Mesothelial cell of epicardium (in vitro differentiated cells): Measurements from ENCODE around the gene MKRN2. TPM values are rescaled to one million over a fixed set of nuclear protein-coding genes. Genes with fewer than 3 reads are reported as not detected.

Experiments
- DNase-seq, 2 experiments: peaks; one replicate each; pipeline ENCODE4 v3.0.0; 2021; ENCODE audit warnings: low spot score in 2 of 2; ENCODE audit not compliant: unreplicated experiment in 2 of 2
- H3K27ac Mint-ChIP-seq: 2 replicates; pipeline ENCODE4 v1.8.0; 2021; ENCODE audit warnings: mixed read lengths
- H3K27me3 Mint-ChIP-seq: 2 replicates; pipeline ENCODE4 v1.8.0; 2021; ENCODE audit warnings: low read depth, mixed read lengths
- H3K36me3 Mint-ChIP-seq: 2 replicates; pipeline ENCODE4 v1.8.0; 2021; ENCODE audit warnings: mixed read lengths
- H3K4me1 Mint-ChIP-seq: 2 replicates; pipeline ENCODE4 v1.8.0; 2021; ENCODE audit warnings: mixed read lengths
- H3K4me3 Mint-ChIP-seq: 2 replicates; pipeline ENCODE4 v1.8.0; 2021; ENCODE audit warnings: mild to moderate bottlenecking, moderate library complexity, mixed read lengths
- H3K9me3 Mint-ChIP-seq: 2 replicates; pipeline ENCODE4 v1.8.0; 2021; ENCODE audit warnings: mixed read lengths
- CTCF ChIP-seq: fragments of 200-600 bp; sonication (generic); IDR thresholded peaks from one replicate; pipeline ENCODE4 v1.5.0; 2021; ENCODE audit warnings: antibody characterized with exemption; ENCODE audit not compliant: unreplicated experiment
- total RNA-seq: library from RNA; stranded (reverse); gene quantifications from 3 replicates; pipeline ENCODE4 v1.2.1, GENCODE V29; 2021

MKRN2 gene
- total RNA-seq, 1 donor from 2014 or later, result 34.2 TPM

GRCh38 chr3:12557473-12558100, 700 bp downstream of the MKRN2 start:
- peaks cover 15% of the 10 kb centered on the region for H3K27me3 Mint-ChIP-seq
- no peaks in the 10 kb centered on the region for H3K9me3 Mint-ChIP-seq
- H3K4me3 Mint-ChIP-seq, result peak overlapping the region; percentile 82
- H3K36me3 Mint-ChIP-seq, result no peaks in the 10 kb centered on the region
- peaks cover 52% of the 10 kb centered on the region for H3K4me1 Mint-ChIP-seq
- peak overlapping the region; percentile 97 for H3K27ac Mint-ChIP-seq
- DNase-seq, result no peak
- no peak for TF ChIP-seq CTCF

GRCh38 chr3:12558706-12559105, 1.8 kb downstream of the MKRN2 start:
- Mint-ChIP-seq H3K4me3 (peak overlapping the region; percentile 82), H3K9me3 (no peaks in the 10 kb centered on the region), H3K27me3 (peaks cover 6% of the 10 kb centered on the region), H3K27ac (peak overlapping the region; percentile 97), H3K4me1 (peaks cover 57% of the 10 kb centered on the region), H3K36me3 (no peaks in the 10 kb centered on the region)
- TF ChIP-seq CTCF, result no peak
- no peak for DNase-seq

GRCh38 chr3:12559520-12559919, 2.6 kb downstream of the MKRN2 start:
- no peak for TF ChIP-seq CTCF
- Mint-ChIP-seq H3K27me3 (peaks cover 2% of the 10 kb centered on the region), H3K4me1 (peaks cover 59% of the 10 kb centered on the region), H3K9me3 (no peaks in the 10 kb centered on the region), H3K36me3 (peaks cover 2% of the 10 kb centered on the region), H3K4me3 (peak overlapping the region; percentile 23), H3K27ac (peak overlapping the region; percentile 97)
- DNase-seq, result no peak

- TF ChIP-seq CTCF, result no peak
- peak overlapping the region; percentile 58 for H3K27ac Mint-ChIP-seq
- DNase-seq, result no peak
- H3K9me3 Mint-ChIP-seq, result no peaks in the 10 kb centered on the region
- H3K36me3 Mint-ChIP-seq, result peaks cover 10% of the 10 kb centered on the region
- peaks cover 63% of the 10 kb centered on the region for H3K4me1 Mint-ChIP-seq
- H3K27me3 Mint-ChIP-seq, result no peaks in the 10 kb centered on the region
- no peak overlapping the region for H3K4me3 Mint-ChIP-seq
These were observed 3.8 kb downstream of the MKRN2 start for GRCh38 chr3:12560505-12561190.

- peaks cover 4% of the 10 kb centered on the region for H3K9me3 Mint-ChIP-seq
- no peaks in the 10 kb centered on the region for H3K27me3 Mint-ChIP-seq
- no peak for TF ChIP-seq CTCF
- peak overlapping the region; percentile 75 for H3K27ac Mint-ChIP-seq
- H3K4me3 Mint-ChIP-seq, result no peak overlapping the region
- peaks cover 58% of the 10 kb centered on the region for H3K4me1 Mint-ChIP-seq
- H3K36me3 Mint-ChIP-seq, result peaks cover 14% of the 10 kb centered on the region
- no peak for DNase-seq
These were observed 4.5 kb downstream of the MKRN2 start for GRCh38 chr3:12561397-12561796.
